ENCODE measurements around the gene HOXA9. TPM values are rescaled to one million over a fixed set of nuclear protein-coding genes. Genes with fewer than 3 reads are reported as not detected.

Gene HOXA9
- total RNA-seq, 1 donor from 2014 or later = not detected

DNA sequence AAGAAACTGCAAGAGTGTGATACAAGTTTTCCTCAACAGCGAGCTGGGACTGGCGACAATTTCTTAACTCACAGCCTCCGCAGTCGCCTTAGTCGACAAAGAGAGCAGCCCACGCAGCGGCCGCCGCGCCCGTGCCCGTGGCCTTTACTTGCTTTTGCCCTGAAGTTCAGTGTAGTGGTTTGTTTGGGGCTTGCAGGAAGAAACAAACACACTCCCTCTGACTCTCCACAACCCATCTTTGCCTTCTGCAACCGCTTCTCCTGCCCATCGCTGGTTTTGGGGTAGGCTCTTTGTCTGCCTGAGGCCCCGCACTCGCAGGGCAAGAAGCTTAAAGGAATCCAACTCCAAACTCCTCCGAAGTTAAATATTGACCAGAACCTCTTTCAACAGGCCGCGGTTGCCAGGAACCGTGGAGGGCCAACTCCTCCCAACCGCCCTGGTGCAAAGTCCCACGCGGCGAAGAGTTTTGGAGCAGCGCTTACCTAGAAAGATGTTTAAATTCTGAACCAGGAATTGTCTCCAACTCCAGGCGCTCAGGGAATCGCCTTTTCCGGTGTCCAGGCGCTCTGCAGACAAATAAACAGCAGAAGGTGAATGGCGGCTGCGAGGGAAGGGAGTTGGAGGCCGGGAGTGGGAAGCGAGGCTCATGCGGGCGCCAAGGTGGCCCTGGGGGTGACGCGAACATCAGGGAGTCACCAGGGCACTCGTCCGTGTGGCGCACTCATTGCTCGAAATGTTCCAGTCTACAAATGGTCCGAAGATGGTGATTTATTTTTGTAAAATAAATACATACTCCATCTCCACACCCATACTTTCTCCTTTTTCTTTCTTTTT is 43.0 kb downstream of the HOXA9 start:
- DNase-seq (ENCODE audit: low read depth) = no peak
- no peak overlapping the region for H3K4me3 ChIP-seq (ENCODE audit: low read depth, low read length)
- TF ChIP-seq, protein P1, sequence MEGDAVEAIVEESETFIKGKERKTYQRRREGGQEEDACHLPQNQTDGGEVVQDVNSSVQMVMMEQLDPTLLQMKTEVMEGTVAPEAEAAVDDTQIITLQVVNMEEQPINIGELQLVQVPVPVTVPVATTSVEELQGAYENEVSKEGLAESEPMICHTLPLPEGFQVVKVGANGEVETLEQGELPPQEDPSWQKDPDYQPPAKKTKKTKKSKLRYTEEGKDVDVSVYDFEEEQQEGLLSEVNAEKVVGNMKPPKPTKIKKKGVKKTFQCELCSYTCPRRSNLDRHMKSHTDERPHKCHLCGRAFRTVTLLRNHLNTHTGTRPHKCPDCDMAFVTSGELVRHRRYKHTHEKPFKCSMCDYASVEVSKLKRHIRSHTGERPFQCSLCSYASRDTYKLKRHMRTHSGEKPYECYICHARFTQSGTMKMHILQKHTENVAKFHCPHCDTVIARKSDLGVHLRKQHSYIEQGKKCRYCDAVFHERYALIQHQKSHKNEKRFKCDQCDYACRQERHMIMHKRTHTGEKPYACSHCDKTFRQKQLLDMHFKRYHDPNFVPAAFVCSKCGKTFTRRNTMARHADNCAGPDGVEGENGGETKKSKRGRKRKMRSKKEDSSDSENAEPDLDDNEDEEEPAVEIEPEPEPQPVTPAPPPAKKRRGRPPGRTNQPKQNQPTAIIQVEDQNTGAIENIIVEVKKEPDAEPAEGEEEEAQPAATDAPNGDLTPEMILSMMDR (IDR thresholded peaks at IDR 0.05; ENCODE audit: insufficient read depth, low read length, severe bottlenecking) = no peak
- FAIRE-seq = no peak
- H3K36me3 ChIP-seq (ENCODE audit: control insufficient read depth, insufficient read depth, low read length) = no peaks in the 10 kb centered on the region
- peaks cover 78% of the 10 kb centered on the region for H3K27me3 ChIP-seq (ENCODE audit: control insufficient read depth, insufficient read depth, low read length)

GRCh38 chr7:27121684-27122076 is 43.7 kb downstream of the HOXA9 start:
- TF ChIP-seq, protein P1 (IDR thresholded peaks at IDR 0.05; ENCODE audit: insufficient read depth, low read length, severe bottlenecking) = no peak
- Histone ChIP-seq H3K27me3 (ENCODE audit: control insufficient read depth, insufficient read depth, low read length) (peaks cover 80% of the 10 kb centered on the region), H3K36me3 (ENCODE audit: control insufficient read depth, insufficient read depth, low read length) (no peaks in the 10 kb centered on the region), H3K4me3 (ENCODE audit: low read depth, low read length) (no peak overlapping the region)
- no peak for DNase-seq (ENCODE audit: low read depth)
- FAIRE-seq = no peak

DNA sequence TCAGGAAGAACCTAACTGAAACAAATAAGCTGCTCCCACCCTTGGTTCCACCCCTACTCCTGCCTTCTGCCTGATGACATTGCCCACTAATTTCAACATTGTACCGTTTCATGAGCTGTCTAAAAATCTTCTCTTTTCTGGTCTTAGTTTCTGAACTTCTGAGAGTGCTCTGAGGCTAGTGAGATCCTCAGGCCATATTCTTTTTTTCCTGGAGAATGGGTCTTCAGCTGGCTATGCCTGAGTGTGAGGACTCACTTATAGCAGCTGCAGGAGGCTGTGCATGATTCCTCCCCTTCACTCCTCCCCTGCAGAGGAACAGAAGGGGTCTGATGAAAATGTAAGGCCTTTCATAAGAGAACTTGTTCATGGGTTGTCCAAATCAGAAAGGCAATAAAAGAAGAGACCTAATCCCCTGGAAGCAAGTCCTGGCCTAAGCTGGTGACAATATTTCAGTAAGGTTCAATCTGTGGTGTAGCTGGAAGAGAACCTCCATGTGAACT is 45.9 kb downstream of the HOXA9 start:
- TF ChIP-seq, protein P1 (IDR thresholded peaks at IDR 0.05; ENCODE audit: insufficient read depth, low read length, severe bottlenecking) = no peak
- peaks cover 73% of the 10 kb centered on the region for H3K27me3 ChIP-seq (ENCODE audit: control insufficient read depth, insufficient read depth, low read length)
- FAIRE-seq = no peak

DNA sequence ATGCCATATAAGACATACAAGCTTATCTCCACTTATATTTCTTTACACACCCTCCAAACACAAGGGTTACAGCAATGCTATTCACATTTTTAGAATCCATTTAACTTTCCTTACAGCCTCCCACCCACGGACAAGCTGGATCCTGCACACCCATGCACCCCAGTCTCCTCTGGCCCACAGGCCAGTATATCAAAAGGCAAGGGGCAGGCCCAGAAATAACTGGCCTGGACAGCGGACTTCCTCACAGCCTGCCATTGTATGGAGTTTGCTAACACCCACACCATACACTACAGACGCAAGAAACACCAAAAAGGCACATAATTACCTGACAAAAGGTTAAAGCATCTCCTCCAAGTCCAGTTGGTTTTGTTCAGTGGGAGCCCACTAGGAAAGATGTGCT is 46.8 kb downstream of the HOXA9 start:
- TF ChIP-seq, protein P1 (IDR thresholded peaks at IDR 0.05; ENCODE audit: insufficient read depth, low read length, severe bottlenecking) = no peak
- Histone ChIP-seq H3K4me3 (ENCODE audit: low read depth, low read length) (no peak overlapping the region), H3K36me3 (ENCODE audit: control insufficient read depth, insufficient read depth, low read length) (no peaks in the 10 kb centered on the region), H3K27me3 (ENCODE audit: control insufficient read depth, insufficient read depth, low read length) (peaks cover 69% of the 10 kb centered on the region)
- no peak for DNase-seq (ENCODE audit: low read depth)
- peak; percentile 58 for FAIRE-seq

More for the DNA sequence above, 45.9 kb downstream of the HOXA9 start:
- DNase-seq (ENCODE audit: low read depth) = no peak
- no peak overlapping the region for H3K4me3 ChIP-seq (ENCODE audit: low read depth, low read length)
- no peaks in the 10 kb centered on the region for H3K36me3 ChIP-seq (ENCODE audit: control insufficient read depth, insufficient read depth, low read length)

- FAIRE-seq (no peak), DNase-seq (ENCODE audit: low read depth) (no peak)
- peaks cover 69% of the 10 kb centered on the region for H3K27me3 ChIP-seq (ENCODE audit: control insufficient read depth, insufficient read depth, low read length)
- H3K4me3 ChIP-seq (ENCODE audit: low read depth, low read length) = no peak overlapping the region
- no peaks in the 10 kb centered on the region for H3K36me3 ChIP-seq (ENCODE audit: control insufficient read depth, insufficient read depth, low read length)
- TF ChIP-seq, protein P1 (IDR thresholded peaks at IDR 0.05; ENCODE audit: insufficient read depth, low read length, severe bottlenecking) = no peak
Measured at GRCh38 chr7:27117887-27118491, 47.3 kb downstream of the HOXA9 start.

Measured in bronchial epithelial cell (primary cell).